Sigmoid colon (tissue), 7 donors: Measurements from ENCODE around the gene IL1RN. TPM values are rescaled to one million over a fixed set of nuclear protein-coding genes. Genes with fewer than 3 reads are reported as not detected.

Experiments used
- DNase-seq: peaks from one replicate; pipeline ENCODE4 v3.0.0-alpha.2; 2019
- H3K27ac ChIP-seq, 4 donors: fragments of 200-600 bp; sonication (generic); one replicate each; pipeline ENCODE4 v1.5.1; 2016 to 2019; ENCODE audit warnings: mild to moderate bottlenecking in 1 of 4
- H3K27me3 ChIP-seq, 3 donors: fragments of 200-600 bp; sonication (generic); one replicate each; pipeline ENCODE4 v1.5.1; 2019; ENCODE audit warnings: mild to moderate bottlenecking in 1 of 3
- H3K36me3 ChIP-seq, 4 donors: fragments of 200-600 bp; sonication (generic); one replicate each; pipeline ENCODE4 v1.5.1; 2016 to 2019
- H3K4me1 ChIP-seq, 4 donors: fragments of 200-600 bp; sonication (generic); one replicate each; pipeline ENCODE4 v1.5.1; 2017 to 2019
- H3K4me3 ChIP-seq, 4 donors: fragments of 200-600 bp; sonication (generic); one replicate each; pipeline ENCODE4 v1.5.1; 2017 to 2019; ENCODE audit warnings: mild to moderate bottlenecking in 2 of 4, moderate library complexity in 1 of 4
- H3K9me3 ChIP-seq, 4 donors: fragments of 200-600 bp in 3 of 4; sonication (generic) in 3 of 4; one replicate each; pipeline versions ENCODE4 v1.5.1 to v1.6.1; 2013 to 2019
- EP300 ChIP-seq, 4 donors: sonication (generic); formaldehyde crosslinking; IDR thresholded peaks; one replicate each; pipeline ENCODE4 v1.6.1; 2017; ENCODE audit warnings: antibody characterized with exemption in 4 of 4
- POLR2A ChIP-seq, 2 donors: fragments of 450-650 bp; IDR thresholded peaks; one replicate each; pipeline ENCODE4 v1.6.1; 2016; ENCODE audit warnings: antibody characterized with exemption in 2 of 2, mild to moderate bottlenecking in 2 of 2, moderate library complexity in 2 of 2
- POLR2AphosphoS5 ChIP-seq, 4 donors: sonication (generic); formaldehyde crosslinking; IDR thresholded peaks; one replicate each; pipeline ENCODE4 v1.6.1; 2017; ENCODE audit warnings: antibody characterized with exemption in 4 of 4
- whole genome bisulfite sequencing, 2 donors: extraction: QIAGEN DNeasy Blood & Tissue Kit; methylation state at CpG; one replicate each; pipeline ENCODE4 v1.1.7; 2013; 5-methylcytosine and 5-hydroxymethylcytosine counted together
- intact Hi-C: fragments of 100-400 bp; cut with DNase I; formaldehyde crosslinking; loops from one replicate; pipeline ENCODE4 v1.15.1; 2023
- polyA plus RNA-seq, 3 donors: library from polyadenylated mRNA; stranded (reverse); fragments of 200-250 nt; gene quantifications; one replicate each; pipeline ENCODE4 v1.2.3, GENCODE V29; 2013
- total RNA-seq, 4 donors: library from RNA; depleted of rRNA; stranded (reverse); fragments of >200 nt; gene quantifications; one replicate each; pipeline ENCODE4 v1.1.0, GENCODE V29; 2016
- TF ChIP-seq, protein P1 (sequence below), 4 experiments: fragments of 450-650 bp in 3 of 4; fragments of 200-600 bp in 1 of 4; IDR thresholded peaks; one replicate each; pipeline ENCODE4 v1.5.1; 2016 to 2019; ENCODE audit warnings: antibody characterized with exemption in 4 of 4, mild to moderate bottlenecking in 3 of 4, moderate library complexity in 2 of 4
- donor health status: healthy with polysubstance abuse.
- donor health status: Bipolar disorder and iron deficiency.
- donor health status: healthy.

IL1RN gene
- total and polyA plus RNA-seq, 7 donors, result 0.55 to 19.9 (median 6.6) TPM; not detected in 2

DNA sequence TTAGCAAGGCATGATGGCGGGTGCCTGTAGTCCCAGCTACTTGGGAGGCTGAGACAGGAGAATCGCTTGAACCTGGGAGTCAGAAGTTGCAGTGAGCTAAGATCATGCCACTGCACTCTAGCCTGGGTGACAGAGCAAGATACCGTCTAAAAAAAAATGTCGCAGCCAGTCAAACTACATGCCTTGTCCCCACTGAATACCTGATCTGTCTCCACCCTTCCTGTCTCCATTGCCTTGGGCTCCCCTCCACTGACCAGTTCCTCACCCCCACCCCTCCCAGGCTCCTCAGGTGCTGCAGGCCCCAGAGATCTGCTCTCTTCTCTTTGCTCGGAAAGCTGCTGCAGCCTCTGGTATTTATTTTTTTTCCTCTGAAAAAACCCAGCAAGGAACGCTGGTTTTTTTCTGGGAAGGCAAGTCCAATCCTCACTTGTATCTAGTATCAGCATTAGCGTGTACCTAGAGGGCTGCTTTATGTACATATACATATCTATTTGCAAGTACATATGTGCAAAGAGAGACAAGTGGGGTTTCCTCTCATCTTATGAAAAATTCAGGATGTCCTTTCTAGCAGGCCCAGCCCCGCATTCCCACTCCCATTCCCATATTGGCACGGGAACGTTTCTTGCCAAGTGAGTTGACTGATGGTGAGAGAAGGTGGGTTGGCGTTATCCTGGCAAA, 50.8 kb downstream of the IL1RN start:
- H3K9me3 ChIP-seq, result no peaks in the 10 kb centered on the region
- DNase-seq, result no peak
- TF ChIP-seq POLR2A (IDR thresholded peaks at IDR 0.05), result no peak
- TF ChIP-seq EP300 (IDR thresholded peaks at IDR 0.05), result no peak
- TF ChIP-seq, protein P1, sequence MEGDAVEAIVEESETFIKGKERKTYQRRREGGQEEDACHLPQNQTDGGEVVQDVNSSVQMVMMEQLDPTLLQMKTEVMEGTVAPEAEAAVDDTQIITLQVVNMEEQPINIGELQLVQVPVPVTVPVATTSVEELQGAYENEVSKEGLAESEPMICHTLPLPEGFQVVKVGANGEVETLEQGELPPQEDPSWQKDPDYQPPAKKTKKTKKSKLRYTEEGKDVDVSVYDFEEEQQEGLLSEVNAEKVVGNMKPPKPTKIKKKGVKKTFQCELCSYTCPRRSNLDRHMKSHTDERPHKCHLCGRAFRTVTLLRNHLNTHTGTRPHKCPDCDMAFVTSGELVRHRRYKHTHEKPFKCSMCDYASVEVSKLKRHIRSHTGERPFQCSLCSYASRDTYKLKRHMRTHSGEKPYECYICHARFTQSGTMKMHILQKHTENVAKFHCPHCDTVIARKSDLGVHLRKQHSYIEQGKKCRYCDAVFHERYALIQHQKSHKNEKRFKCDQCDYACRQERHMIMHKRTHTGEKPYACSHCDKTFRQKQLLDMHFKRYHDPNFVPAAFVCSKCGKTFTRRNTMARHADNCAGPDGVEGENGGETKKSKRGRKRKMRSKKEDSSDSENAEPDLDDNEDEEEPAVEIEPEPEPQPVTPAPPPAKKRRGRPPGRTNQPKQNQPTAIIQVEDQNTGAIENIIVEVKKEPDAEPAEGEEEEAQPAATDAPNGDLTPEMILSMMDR (IDR thresholded peaks at IDR 0.05), result no peak
- no peak for TF ChIP-seq POLR2AphosphoS5 (IDR thresholded peaks at IDR 0.05)
- H3K36me3 ChIP-seq, result no peaks in the 10 kb centered on the region
- no peak overlapping the region for H3K4me3 ChIP-seq
- H3K27ac ChIP-seq, result no peak overlapping the region
- H3K27me3 ChIP-seq, result no peaks in the 10 kb centered on the region
- no peaks in the 10 kb centered on the region for H3K4me1 ChIP-seq
- WGBS, 2 donors, result 88 to 94% methylated on average over 11 of the region's 11 CpGs
- intact Hi-C loops, result no loop called here

DNA sequence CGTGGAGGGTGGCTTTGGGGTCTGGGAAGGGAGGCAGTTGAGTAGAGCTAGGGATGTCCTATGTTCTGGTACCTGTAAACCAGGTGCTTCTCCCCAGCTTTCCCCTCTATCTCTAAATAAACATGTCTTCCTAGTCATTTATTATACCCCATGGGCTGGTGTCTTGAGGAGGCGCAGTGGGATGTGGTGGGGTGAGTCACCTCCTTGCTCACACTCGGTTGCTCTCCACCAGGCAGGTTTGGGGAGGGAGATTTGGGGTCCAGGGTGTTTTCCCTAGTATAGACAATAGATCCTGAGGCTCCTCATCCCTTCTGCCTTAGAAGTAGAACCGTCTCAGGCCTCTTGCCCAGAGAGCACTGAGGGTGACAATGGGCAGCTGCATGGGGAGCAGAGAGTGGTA, 51.5 kb downstream of the IL1RN start:
- TF ChIP-seq, protein P1 (IDR thresholded peaks at IDR 0.05), result no peak
- TF ChIP-seq POLR2AphosphoS5 (IDR thresholded peaks at IDR 0.05), result no peak
- TF ChIP-seq POLR2A (IDR thresholded peaks at IDR 0.05), result no peak
- no peak for TF ChIP-seq EP300 (IDR thresholded peaks at IDR 0.05)
- H3K4me3 ChIP-seq, result no peak overlapping the region
- intact Hi-C loops, result no loop called here
- H3K27ac ChIP-seq, result no peak overlapping the region
- no peaks in the 10 kb centered on the region for H3K4me1 ChIP-seq
- no peak for DNase-seq
- H3K9me3 ChIP-seq, result no peaks in the 10 kb centered on the region
- no peaks in the 10 kb centered on the region for H3K36me3 ChIP-seq
- WGBS, 2 donors, result 78 to 86% methylated on average over 4 of the region's 4 CpGs
- no peaks in the 10 kb centered on the region for H3K27me3 ChIP-seq

DNA sequence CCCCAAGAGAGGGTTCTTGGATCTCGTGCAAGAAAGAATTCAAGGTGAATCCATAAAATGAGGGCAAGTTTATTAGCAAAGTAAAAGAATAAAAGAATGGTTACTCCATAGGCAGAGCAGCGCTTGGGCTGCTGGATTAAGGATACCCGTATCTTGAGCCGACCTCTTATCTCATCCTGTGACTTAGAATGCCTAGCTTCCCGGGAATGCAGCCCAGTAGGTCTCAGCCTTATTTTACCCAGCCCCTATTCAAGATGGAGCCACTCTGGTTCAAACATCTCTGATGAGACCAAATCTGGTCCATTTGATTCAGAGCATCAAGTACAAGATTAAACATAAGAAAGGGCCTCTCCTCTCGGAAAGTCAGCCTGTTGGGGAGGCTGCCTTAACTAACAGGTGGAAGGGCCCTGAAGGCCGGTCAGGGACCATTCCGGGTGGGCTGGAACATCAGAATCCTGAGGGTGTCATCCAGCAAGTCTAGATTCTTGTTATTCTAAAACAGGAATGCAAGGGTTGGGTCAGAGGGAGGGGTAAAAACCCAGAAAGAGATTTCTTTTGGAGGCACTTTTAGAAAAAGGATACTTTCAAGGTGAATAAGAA, 52.1 kb downstream of the IL1RN start:
- no peak overlapping the region for H3K27ac ChIP-seq
- DNase-seq, result no peak
- 95 to 98% methylated on average over 8 of the region's 8 CpGs for WGBS, 2 donors

DNA sequence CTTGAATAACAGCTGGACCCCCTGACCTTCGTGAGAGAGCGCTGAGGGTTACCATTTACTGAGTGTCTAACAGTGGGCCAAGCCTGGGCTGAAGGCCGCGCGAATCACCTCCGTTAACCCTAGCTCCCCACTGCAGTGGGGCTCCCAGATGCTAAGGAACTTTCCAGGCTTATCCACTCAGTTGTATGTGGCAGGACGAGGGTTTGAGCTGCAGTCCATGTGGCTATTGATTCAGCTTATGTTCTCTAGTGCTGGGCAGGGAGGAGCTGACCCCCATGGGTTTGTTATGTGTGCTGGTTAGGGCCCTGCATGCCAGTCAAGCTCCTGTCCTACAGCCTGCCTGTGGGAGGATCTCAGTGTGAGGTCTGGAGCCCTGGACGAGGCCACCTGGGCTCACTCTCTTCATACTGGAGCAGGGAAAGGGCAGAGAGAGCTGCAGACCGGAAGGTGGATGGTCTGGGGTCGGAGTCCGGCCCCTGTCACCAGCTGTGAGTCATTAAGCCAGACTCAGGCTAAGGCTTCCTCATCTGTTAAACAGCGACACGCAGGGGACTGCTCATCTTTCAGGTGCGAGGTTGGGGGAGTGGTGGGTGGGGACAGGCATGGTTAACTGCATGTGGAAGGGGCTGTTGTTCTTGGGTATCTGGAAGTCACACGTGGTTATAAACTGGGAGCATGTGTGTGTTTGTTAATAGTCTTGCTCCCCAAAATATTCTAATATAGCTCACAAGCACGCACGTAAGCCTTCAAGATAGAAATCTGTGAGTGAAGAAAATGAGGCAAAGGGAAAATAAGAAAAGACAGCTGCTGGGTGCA, 52.9 kb downstream of the IL1RN start:
- Histone ChIP-seq H3K4me3 (no peak overlapping the region), H3K27ac (no peak overlapping the region), H3K27me3 (no peaks in the 10 kb centered on the region), H3K36me3 (no peaks in the 10 kb centered on the region), H3K9me3 (no peaks in the 10 kb centered on the region), H3K4me1 (no peaks in the 10 kb centered on the region)
- TF ChIP-seq EP300 (IDR thresholded peaks at IDR 0.05) (no peak), POLR2A (IDR thresholded peaks at IDR 0.05) (no peak), POLR2AphosphoS5 (IDR thresholded peaks at IDR 0.05) (no peak)
- TF ChIP-seq, protein P1 (IDR thresholded peaks at IDR 0.05), result no peak
- DNase-seq, result no peak
- WGBS, 2 donors, result 76 to 84% methylated on average over 17 of the region's 17 CpGs
- intact Hi-C loops, result no loop called here

More for the DNA sequence above, 52.1 kb downstream of the IL1RN start:
- Histone ChIP-seq H3K4me1 (no peaks in the 10 kb centered on the region), H3K4me3 (no peak overlapping the region), H3K36me3 (no peaks in the 10 kb centered on the region), H3K9me3 (no peaks in the 10 kb centered on the region), H3K27me3 (no peaks in the 10 kb centered on the region)
- intact Hi-C loops, result no loop called here
- TF ChIP-seq, protein P1 (IDR thresholded peaks at IDR 0.05), result no peak
- TF ChIP-seq POLR2AphosphoS5 (IDR thresholded peaks at IDR 0.05) (no peak), POLR2A (IDR thresholded peaks at IDR 0.05) (no peak), EP300 (IDR thresholded peaks at IDR 0.05) (no peak)
